GM12872 (cell line): ENCODE measurements around the gene SPTBN1.

Source experiments
- TF ChIP-seq, protein P1 (sequence below): IDR thresholded peaks from 3 replicates; pipeline ENCODE4 v1.5.1; 2011; ENCODE audit warnings: low read depth, mild to moderate bottlenecking, low read length, moderate library complexity; ENCODE audit not compliant: insufficient read depth

SPTBN1 gene

DNA sequence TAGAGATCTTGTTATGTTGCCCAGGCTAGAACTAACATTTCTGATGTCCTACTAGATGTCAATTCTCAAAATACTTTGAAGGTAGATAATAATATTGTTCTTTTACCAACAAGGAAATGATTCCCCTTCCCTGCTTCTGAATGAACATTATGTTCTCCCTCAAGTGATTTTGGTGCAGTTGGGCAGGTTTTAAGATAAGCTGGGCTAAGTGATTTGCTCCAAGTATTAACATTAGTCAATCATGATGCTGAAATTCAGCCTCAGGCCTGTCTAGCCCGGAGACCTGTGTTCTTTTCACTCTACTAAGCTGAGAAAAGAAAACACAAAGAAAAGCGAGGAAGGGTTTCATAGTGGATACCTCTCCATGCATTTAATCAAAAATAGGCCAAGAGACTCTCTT is 38.5 kb upstream of the SPTBN1 start:
- TF ChIP-seq, protein P1, sequence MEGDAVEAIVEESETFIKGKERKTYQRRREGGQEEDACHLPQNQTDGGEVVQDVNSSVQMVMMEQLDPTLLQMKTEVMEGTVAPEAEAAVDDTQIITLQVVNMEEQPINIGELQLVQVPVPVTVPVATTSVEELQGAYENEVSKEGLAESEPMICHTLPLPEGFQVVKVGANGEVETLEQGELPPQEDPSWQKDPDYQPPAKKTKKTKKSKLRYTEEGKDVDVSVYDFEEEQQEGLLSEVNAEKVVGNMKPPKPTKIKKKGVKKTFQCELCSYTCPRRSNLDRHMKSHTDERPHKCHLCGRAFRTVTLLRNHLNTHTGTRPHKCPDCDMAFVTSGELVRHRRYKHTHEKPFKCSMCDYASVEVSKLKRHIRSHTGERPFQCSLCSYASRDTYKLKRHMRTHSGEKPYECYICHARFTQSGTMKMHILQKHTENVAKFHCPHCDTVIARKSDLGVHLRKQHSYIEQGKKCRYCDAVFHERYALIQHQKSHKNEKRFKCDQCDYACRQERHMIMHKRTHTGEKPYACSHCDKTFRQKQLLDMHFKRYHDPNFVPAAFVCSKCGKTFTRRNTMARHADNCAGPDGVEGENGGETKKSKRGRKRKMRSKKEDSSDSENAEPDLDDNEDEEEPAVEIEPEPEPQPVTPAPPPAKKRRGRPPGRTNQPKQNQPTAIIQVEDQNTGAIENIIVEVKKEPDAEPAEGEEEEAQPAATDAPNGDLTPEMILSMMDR: no peak

DNA sequence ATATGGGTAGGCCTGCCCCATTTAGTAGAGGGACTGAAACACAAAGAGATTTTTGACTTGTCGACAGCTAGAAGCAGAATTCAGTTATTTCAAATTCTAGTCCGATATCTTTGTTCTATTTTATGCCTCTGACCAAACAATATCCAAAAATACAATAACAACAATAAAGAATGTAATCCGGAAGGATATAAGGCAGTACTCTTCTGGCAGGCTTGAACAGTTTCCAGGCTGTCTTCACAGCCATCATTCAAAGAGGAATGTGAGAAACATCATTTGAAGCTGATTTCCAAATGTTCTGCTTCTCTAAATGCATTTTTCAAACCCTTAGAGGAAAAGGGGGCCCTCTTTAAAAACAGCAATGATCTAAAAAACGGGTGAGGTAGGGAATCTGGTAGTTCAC is 36.7 kb upstream of the SPTBN1 start:
- TF ChIP-seq, protein P1: no peak

DNA sequence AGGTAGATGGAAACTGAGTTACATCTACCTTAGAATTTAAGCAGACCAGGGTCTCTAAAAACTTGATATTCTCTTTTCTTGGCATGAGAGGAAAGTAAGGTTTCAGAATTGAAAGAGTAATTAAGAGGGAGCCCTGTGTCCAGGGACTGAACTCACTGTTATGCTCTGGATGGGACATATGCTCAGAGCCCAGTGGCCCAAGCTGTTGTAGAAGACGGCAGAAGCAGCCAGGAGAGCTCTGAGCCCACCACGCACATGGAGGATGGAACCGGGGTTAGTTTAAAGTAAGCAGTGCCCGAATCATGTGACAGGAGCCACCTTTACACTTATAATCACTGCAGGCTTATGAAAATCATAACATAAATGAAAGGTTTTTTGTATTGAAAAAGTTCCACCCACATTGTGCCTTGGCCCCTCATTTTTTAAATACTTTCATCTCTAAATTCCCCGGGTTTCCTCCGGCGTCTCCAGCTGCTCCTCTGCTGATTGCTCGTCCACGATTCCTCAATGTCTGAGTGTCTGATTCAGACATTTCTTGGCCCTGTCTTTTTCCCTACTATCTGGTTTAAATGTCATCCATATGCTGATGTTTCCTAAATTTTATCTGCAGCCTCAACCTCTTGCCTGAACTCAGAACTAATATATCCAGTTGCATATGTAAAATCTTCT is 36.1 kb upstream of the SPTBN1 start:
- TF ChIP-seq, protein P1: no peak

DNA sequence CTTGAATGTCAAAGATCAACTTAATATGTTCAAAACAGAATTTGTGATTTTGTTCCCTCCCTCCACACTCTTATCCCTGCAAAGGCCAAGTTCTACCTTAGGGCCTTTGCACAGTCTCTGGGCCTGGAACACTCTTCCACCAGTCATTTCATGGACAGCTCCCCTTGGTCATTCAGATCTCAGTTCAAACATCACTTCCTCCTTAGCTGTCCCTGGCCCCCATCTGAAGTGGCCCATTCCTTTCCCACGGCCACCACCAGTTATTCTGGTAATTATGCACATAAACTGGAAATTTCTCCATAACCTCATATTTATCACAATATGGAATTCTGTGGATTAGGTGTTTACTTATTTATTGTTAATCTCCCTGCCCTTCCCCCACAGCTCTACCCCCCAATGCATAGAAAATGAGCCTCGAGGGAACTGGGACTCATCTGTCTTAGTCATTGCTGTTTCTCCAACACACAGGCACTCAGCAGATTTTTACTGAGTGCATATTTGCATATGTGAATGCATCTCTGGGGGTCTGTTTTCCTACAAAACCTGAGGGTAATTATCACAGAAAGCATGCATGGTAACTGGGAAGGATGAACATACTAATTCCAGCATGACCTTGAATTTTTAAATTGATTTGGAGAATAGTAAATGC is 35.5 kb upstream of the SPTBN1 start:
- TF ChIP-seq, protein P1: no peak

DNA sequence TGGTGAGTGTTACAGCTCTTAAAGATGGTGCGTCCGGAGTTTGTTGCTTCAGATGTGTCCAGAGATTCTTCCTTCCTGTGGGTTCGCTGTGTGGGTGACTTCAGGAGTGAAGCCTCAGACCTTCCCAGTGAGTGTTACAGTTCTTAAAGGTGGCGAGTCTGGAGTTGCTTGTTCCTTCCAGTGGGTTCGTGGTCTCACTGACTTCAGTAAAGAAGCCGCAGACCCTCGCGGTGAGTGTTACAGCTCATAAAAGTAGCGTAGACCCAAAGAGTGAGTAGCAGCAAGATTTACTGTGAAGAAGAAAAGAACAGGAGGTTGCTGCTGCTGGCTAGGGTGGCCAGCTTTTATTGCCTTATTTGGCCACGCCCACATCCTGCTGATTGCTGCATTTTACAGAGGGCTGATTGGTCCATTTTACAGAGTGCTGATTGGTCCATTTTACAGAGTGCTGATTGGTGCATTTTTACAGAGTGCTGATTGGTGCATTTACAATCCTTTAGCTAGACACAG is 34.0 kb upstream of the SPTBN1 start:
- TF ChIP-seq, protein P1: no peak

DNA sequence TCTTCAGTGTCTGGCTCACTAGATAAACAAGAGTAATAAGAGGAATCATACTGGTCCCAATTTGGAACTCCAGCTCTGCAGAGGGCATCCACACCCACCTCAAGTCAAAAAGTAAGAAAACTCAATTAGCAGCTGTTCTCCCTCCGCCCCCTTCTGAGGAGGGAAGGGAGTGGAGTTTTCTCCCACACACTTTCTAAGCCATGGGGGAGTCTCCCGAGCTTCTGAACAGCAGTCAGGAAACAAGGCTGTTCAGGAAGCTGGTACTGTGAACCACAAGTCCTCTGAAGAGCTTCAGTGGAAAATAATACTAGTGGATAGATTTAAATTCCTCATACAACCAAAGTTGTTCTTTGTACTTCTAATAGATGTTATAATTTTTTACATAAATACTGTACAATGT is 32.9 kb upstream of the SPTBN1 start:
- TF ChIP-seq, protein P1: no peak

DNA sequence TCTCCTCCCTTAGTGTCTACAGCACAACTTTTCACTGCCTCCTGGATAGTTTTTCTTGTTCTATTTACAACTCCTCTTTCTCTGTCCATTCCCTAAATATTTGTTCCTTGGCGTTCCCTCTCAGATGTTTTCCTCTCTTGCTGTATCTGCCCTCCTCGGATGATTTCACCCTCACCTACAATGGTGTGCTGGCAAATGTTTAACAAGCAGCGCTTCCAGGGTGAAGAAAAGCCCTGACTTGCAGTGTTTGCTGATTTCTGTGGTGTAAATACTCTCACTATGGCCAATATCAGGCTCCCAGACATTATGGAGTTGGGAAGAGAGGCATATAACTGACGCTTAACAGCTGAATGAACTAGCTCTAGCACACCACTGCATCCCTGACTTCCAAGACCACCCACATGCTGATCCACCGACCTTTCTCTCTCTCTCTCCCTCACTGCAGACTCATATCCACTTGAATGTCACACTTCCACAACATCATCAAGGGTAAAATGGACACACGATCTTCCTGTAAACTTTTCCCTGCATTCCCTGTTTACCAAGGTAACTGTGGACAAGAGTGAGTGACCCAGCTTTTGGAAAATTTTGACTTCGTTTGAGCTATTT is 31.5 kb upstream of the SPTBN1 start:
- TF ChIP-seq, protein P1: no peak
